Gastroesophageal sphincter (tissue), 3 donors: ENCODE measurements around the gene SGTB.

Source experiments
- CTCF ChIP-seq, 4 experiments: fragments of 200-600 bp in 2 of 4; fragments of 450-650 bp in 2 of 4; sonication (generic) in 1 of 4; IDR thresholded peaks; one replicate each; pipeline ENCODE4 v1.5.1; 2017 to 2019; ENCODE audit warnings: antibody characterized with exemption in 4 of 4, mild to moderate bottlenecking in 2 of 4, moderate library complexity in 2 of 4
- POLR2A ChIP-seq, 2 donors: fragments of 450-650 bp; IDR thresholded peaks; one replicate each; pipeline ENCODE4 v1.6.1; 2017; ENCODE audit warnings: antibody characterized with exemption in 2 of 2, mild to moderate bottlenecking in 2 of 2, moderate library complexity in 1 of 2

GRCh38 chr5:65624025-65624570, 97.8 kb downstream of the SGTB start, which contains the start of gene TRIM23:
- TF ChIP-seq POLR2A (IDR thresholded peaks at IDR 0.05) (peak; percentile 29 to 40), CTCF (IDR thresholded peaks at IDR 0.05) (no peak)
